Naive thymus-derived CD4-positive, alpha-beta T cell (primary cell): ENCODE data around the gene GALNT16. TPM values are rescaled to one million over a fixed set of nuclear protein-coding genes. Genes with fewer than 3 reads are reported as not detected.

ENCODE experiments used
- ATAC-seq: fragments of 150-1000 bp; cut with Tn5 transposase; 2 replicates; pipeline ENCODE4 v1.10.0; 2021; ENCODE audit warnings: mild to moderate bottlenecking, moderate library complexity
- CTCF ChIA-PET: fragments of 350-600 bp; sonication (Branson Sonifier 250); formaldehyde crosslinking; loops from one replicate; lab custom pipeline; 2021; ENCODE audit warnings: antibody characterized with exemption; lab: Charles Lee
- POLR2A ChIA-PET: fragments of 350-600 bp; sonication (Branson Sonifier 250); formaldehyde crosslinking; loops from one replicate; lab custom pipeline; 2021; ENCODE audit warnings: antibody characterized with exemption, inconsistent platforms; lab: Charles Lee
- DNase-seq, 9 donors: peaks; one replicate each; pipeline versions ENCODE4 v3.0.0 to v3.0.0-alpha.2; 2020 to 2022; ENCODE audit warnings: mixed read lengths in 1 of 9
- H3K27ac ChIP-seq: one replicate; pipeline ENCODE4 v1.7.0; 2013; ENCODE audit warnings: mild to moderate bottlenecking, low read depth, low read length, moderate library complexity
- H3K27me3 ChIP-seq, 2 donors: one replicate each; pipeline ENCODE4 v1.7.0; 2013; ENCODE audit warnings: low read length in 2 of 2, mild to moderate bottlenecking in 2 of 2, moderate library complexity in 2 of 2; ENCODE audit not compliant: control insufficient read depth in 2 of 2, insufficient read depth in 2 of 2
- H3K36me3 ChIP-seq, 3 experiments: 1 replicate in 2 of 3; 2 replicates in 1 of 3; pipeline ENCODE4 v1.7.0; 2013; ENCODE audit warnings: low read length in 3 of 3, mild to moderate bottlenecking in 3 of 3, moderate library complexity in 1 of 3; ENCODE audit not compliant: insufficient read depth in 3 of 3, control insufficient read depth in 2 of 3
- H3K4me1 ChIP-seq, 2 donors: one replicate each; pipeline ENCODE4 v1.7.0; 2013; ENCODE audit warnings: low read length in 2 of 2, mild to moderate bottlenecking in 2 of 2, moderate library complexity in 1 of 2; ENCODE audit not compliant: control insufficient read depth in 2 of 2, insufficient read depth in 2 of 2
- H3K4me3 ChIP-seq: 2 replicates; pipeline ENCODE4 v1.7.0; 2013; ENCODE audit warnings: mild to moderate bottlenecking, low read length
- H3K9me3 ChIP-seq, 3 experiments: 1 replicate in 2 of 3; 2 replicates in 1 of 3; pipeline ENCODE4 v1.7.0; 2013; ENCODE audit warnings: low read length in 3 of 3; ENCODE audit not compliant: control insufficient read depth in 2 of 3
- H3K27ac Mint-ChIP-seq, 9 donors: one replicate each; pipeline ENCODE4 v1.8.0; 2020 to 2022; ENCODE audit warnings: mixed read lengths in 9 of 9, mild to moderate bottlenecking in 8 of 9, moderate library complexity in 5 of 9, inconsistent platforms in 2 of 9
- H3K27me3 Mint-ChIP-seq, 5 donors: one replicate each; pipeline ENCODE4 v1.8.0; 2021 to 2022; ENCODE audit warnings: mixed read lengths in 5 of 5, mild to moderate bottlenecking in 1 of 5
- H3K36me3 Mint-ChIP-seq, 5 donors: one replicate each; pipeline ENCODE4 v1.8.0; 2020 to 2022; ENCODE audit warnings: mixed read lengths in 5 of 5, mild to moderate bottlenecking in 3 of 5, inconsistent platforms in 1 of 5
- H3K4me1 Mint-ChIP-seq, 7 donors: one replicate each; pipeline ENCODE4 v1.8.0; 2020 to 2022; ENCODE audit warnings: mixed read lengths in 7 of 7, mild to moderate bottlenecking in 3 of 7, inconsistent platforms in 1 of 7
- H3K4me3 Mint-ChIP-seq, 10 donors: one replicate each; pipeline ENCODE4 v1.8.0; 2020 to 2022; ENCODE audit warnings: mild to moderate bottlenecking in 10 of 10, mixed read lengths in 10 of 10, moderate library complexity in 6 of 10, inconsistent platforms in 2 of 10
- H3K9me3 Mint-ChIP-seq, 11 donors: one replicate each; pipeline ENCODE4 v1.8.0; 2020 to 2022; ENCODE audit warnings: mixed read lengths in 11 of 11, mild to moderate bottlenecking in 4 of 11, inconsistent platforms in 1 of 11, moderate library complexity in 1 of 11
- intact Hi-C, 2 donors: fragments of 100-400 bp; cut with micrococcal nuclease; formaldehyde crosslinking; loops; one replicate each; pipeline ENCODE4 v1.15.1; 2023
- polyA plus RNA-seq, 2 donors: library from polyadenylated mRNA; unstranded; fragments of 300-500 nt; fragmentation: Illumina TruSeq; gene quantifications; one replicate each; pipeline ENCODE4 v1.2.3, GENCODE V29; 2021
- total RNA-seq, 6 experiments: library from RNA in 5 of 6; stranded (reverse) in 5 of 6; gene quantifications; 1 replicate in 5 of 6; 2 replicates in 1 of 6; pipeline ENCODE4 v1.2.3 and lab custom pipeline; 2021 to 2026

GALNT16 gene
- total and polyA plus RNA-seq, 7 experiments from 2014 or later: 0.07 to 0.65 TPM; not detected in 5

- Mint-ChIP-seq H3K36me3 (peaks cover 14 to 63% (median 40%) of the 10 kb centered on the region in 5 donors), H3K4me3 (peak overlapping the region in 6 of 10 donors; percentile 6 to 66 (median 24)), H3K27ac (peak overlapping the region in 1 of 9 donors; percentile 13), H3K9me3 (no peaks in the 10 kb centered on the region), H3K27me3 (no peaks in the 10 kb centered on the region), H3K4me1 (peaks cover 49 to 94% (median 85%) of the 10 kb centered on the region in 7 donors)
- DNase-seq (no peak), ATAC-seq (no peak)
- H3K27ac ChIP-seq: no peak overlapping the region
- POLR2A ChIA-PET: no interaction called here
- H3K27me3 ChIP-seq: no peaks in the 10 kb centered on the region
- H3K4me3 ChIP-seq: no peak overlapping the region
- H3K9me3 ChIP-seq: no peaks in the 10 kb centered on the region
- peaks cover 21 to 27% of the 10 kb centered on the region in 2 donors for H3K4me1 ChIP-seq
- CTCF ChIA-PET: no interaction called here
- H3K36me3 ChIP-seq: peaks cover 27 to 69% (median 36%) of the 10 kb centered on the region in 3 experiments
- intact Hi-C loops: loop anchor here in 1 of 2 donors (10.0 kb wide), 1 partner anchor 268 kb away; no protein-coding TSS in a partner anchor
These were observed 132.5 kb downstream of the GALNT16 start for GRCh38 chr14:69392481-69392880.

DNA sequence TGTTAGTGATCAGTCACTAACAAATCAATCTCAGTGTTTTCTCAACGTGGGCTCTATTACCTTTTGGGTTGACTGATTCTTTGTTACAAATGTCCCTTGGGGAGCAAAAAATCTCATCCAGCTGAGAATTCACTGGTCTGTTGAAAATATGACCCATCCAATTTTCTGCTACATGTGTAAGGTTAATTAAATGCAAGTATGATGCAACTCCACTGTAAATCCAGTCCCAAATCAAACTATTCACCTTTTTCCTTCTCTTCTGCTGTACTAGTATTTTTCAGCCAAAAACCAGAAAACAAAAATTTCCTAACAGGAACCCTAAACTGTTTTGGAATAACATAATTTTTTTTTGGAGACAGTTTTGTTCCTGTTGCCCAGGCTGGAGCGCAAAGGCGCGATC is 136.0 kb downstream of the GALNT16 start:
- Histone ChIP-seq H3K27ac (no peak overlapping the region), H3K4me3 (no peak overlapping the region), H3K36me3 (peaks cover 24 to 52% (median 27%) of the 10 kb centered on the region in 3 experiments), H3K4me1 (peaks cover 33 to 47% of the 10 kb centered on the region in 2 donors), H3K9me3 (no peaks in the 10 kb centered on the region), H3K27me3 (no peaks in the 10 kb centered on the region)
- H3K4me1 Mint-ChIP-seq: peaks cover 52 to 99% (median 82%) of the 10 kb centered on the region in 7 donors
- no peak for DNase-seq
- ChIA-PET POLR2A (interaction anchor here (0.8 kb wide), 1 partner anchor 19 kb away, joined by 5 read pairs; no protein-coding TSS in a partner anchor), CTCF (interaction anchor here (1.3 kb wide), 1 partner anchor 65 kb away, joined by 3 read pairs; no protein-coding TSS in a partner anchor)
- H3K36me3 Mint-ChIP-seq: peaks cover 5 to 47% (median 34%) of the 10 kb centered on the region in 5 donors
- peak overlapping the region in 9 of 10 donors; percentile 2 to 99 (median 27) for H3K4me3 Mint-ChIP-seq
- ATAC-seq: no peak
- intact Hi-C loops: loop anchor here (2.0 to 10.0 kb wide), 5 partner anchors 154 to 1579 kb away; partner anchors contain the start of genes RAD51B (in 1 of the 2), SUSD6 (in 1 of the 2) and ZFYVE26 (in 1 of the 2)
- H3K27ac Mint-ChIP-seq: peak overlapping the region in 3 of 9 donors; percentile 32 to 45 (median 32)
- H3K9me3 Mint-ChIP-seq: no peaks in the 10 kb centered on the region
- no peaks in the 10 kb centered on the region for H3K27me3 Mint-ChIP-seq

- H3K4me3 Mint-ChIP-seq: peak within 1 kb of the TSS; percentile 89 to 100 (median 97)
- Histone ChIP-seq H3K9me3 (no peaks in the 10 kb centered on the region), H3K36me3 (peaks cover 10 to 32% (median 17%) of the 10 kb centered on the region in 3 experiments), H3K27ac (peak within 1 kb of the TSS; percentile 86), H3K27me3 (no peaks in the 10 kb centered on the region), H3K4me1 (peaks cover 31 to 52% of the 10 kb centered on the region in 2 donors), H3K4me3 (peak within 1 kb of the TSS; percentile 81)
- DNase-seq (peak; percentile 78 to 97 (median 94)), ATAC-seq (peak; percentile 93)
- POLR2A ChIA-PET: interaction anchor here (0.5 to 2.4 kb wide), 14 partner anchors 10 to 1720 kb away, joined by 3 to 10 read pairs (median 4); partner anchors contain the start of genes COX16, EXD2 and SRSF5
- H3K27ac Mint-ChIP-seq: peak within 1 kb of the TSS; percentile 98 to 100 (median 100)
- H3K9me3 Mint-ChIP-seq: no peaks in the 10 kb centered on the region
- CTCF ChIA-PET: interaction anchor here (0.6 to 1.8 kb wide), 3 partner anchors 248 to 1146 kb away, joined by 3 read pairs; no protein-coding TSS in a partner anchor
- intact Hi-C loops: loop anchor here (1.0 to 10.0 kb wide), 16 partner anchors 44 to 1724 kb away; partner anchors contain the start of genes EXD2 (in 2 of the 2), ZFYVE26 (in 2 of the 2), COX16 (in 1 of the 2) and DCAF5 (in 1 of the 2)
- peaks cover 39 to 93% (median 73%) of the 10 kb centered on the region in 7 donors for H3K4me1 Mint-ChIP-seq
- no peaks in the 10 kb centered on the region for H3K27me3 Mint-ChIP-seq
- H3K36me3 Mint-ChIP-seq: peaks cover 0 to 30% (median 20%) of the 10 kb centered on the region in 5 donors
These were observed 138.3 kb downstream of the GALNT16 start, which contains the start of the genes ERH and SLC39A9 for GRCh38 chr14:69398053-69398817. Gene ERH (minus strand): TSS chr14:69398299. CDS start chr14:69398233, 66 bp downstream. Gene SLC39A9 (plus strand): TSS chr14:69398692. CDS start chr14:69399370, 678 bp downstream.

GRCh38 chr14:69398818-69399210 is 138.9 kb downstream of the GALNT16 start:
- Histone ChIP-seq H3K36me3 (peaks cover 6 to 27% (median 11%) of the 10 kb centered on the region in 3 experiments), H3K27ac (peak overlapping the region; percentile 86), H3K4me1 (peaks cover 31 to 52% of the 10 kb centered on the region in 2 donors), H3K27me3 (no peaks in the 10 kb centered on the region), H3K9me3 (no peaks in the 10 kb centered on the region), H3K4me3 (peak overlapping the region; percentile 81)
- DNase-seq: no peak
- peaks cover 0 to 26% (median 18%) of the 10 kb centered on the region in 5 donors for H3K36me3 Mint-ChIP-seq
- no peaks in the 10 kb centered on the region for H3K9me3 Mint-ChIP-seq
- no peak for ATAC-seq
- ChIA-PET POLR2A (interaction anchor here (0.7 to 2.4 kb wide), 7 partner anchors 14 to 960 kb away, joined by 3 to 10 read pairs (median 6); partner anchors contain the start of genes COX16, EXD2 and SRSF5), CTCF (interaction anchor here (0.6 to 1.1 kb wide), 3 partner anchors 23 to 1147 kb away, joined by 3 to 4 read pairs (median 3); no protein-coding TSS in a partner anchor)
- intact Hi-C loops: loop anchor here (1.0 to 10.0 kb wide), 16 partner anchors 45 to 1725 kb away; partner anchors contain the start of genes EXD2 (in 2 of the 2), ZFYVE26 (in 2 of the 2), COX16 (in 1 of the 2) and DCAF5 (in 1 of the 2)
- no peaks in the 10 kb centered on the region for H3K27me3 Mint-ChIP-seq
- H3K27ac Mint-ChIP-seq: peak overlapping the region; percentile 98 to 100 (median 100)
- H3K4me1 Mint-ChIP-seq: peaks cover 35 to 87% (median 72%) of the 10 kb centered on the region in 7 donors
- H3K4me3 Mint-ChIP-seq: peak overlapping the region; percentile 89 to 100 (median 97)

DNA sequence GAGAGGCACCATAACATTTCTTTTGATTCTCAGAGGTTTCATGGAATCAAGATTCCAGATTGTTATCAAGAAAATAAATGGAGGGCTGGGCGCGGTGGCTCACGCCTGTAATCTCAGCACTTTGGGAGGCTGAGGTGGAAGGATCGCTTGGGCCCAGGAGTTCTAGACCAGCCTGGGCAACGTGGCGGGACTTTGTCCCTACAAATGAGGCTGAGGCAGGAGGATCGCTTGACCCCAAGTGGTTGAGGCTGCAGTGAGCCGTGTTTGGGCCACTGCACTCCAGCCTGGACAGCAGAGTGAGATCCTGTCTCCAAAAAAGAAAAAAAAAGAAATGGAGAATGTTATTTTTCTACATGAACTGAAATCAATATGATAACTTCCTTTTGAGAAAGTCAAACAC is 139.8 kb downstream of the GALNT16 start:
- DNase-seq (no peak), ATAC-seq (no peak)
- Histone ChIP-seq H3K27ac (no peak overlapping the region), H3K4me3 (peak overlapping the region; percentile 81), H3K27me3 (no peaks in the 10 kb centered on the region), H3K36me3 (peaks cover 0 to 20% (median 10%) of the 10 kb centered on the region in 3 experiments), H3K9me3 (no peaks in the 10 kb centered on the region), H3K4me1 (peaks cover 31 to 52% of the 10 kb centered on the region in 2 donors)
- Mint-ChIP-seq H3K4me1 (peaks cover 32 to 85% (median 76%) of the 10 kb centered on the region in 7 donors), H3K9me3 (no peaks in the 10 kb centered on the region), H3K4me3 (peak overlapping the region; percentile 89 to 100 (median 97)), H3K27ac (peak overlapping the region in 3 of 9 donors; percentile 49 to 100 (median 100)), H3K27me3 (no peaks in the 10 kb centered on the region), H3K36me3 (peaks cover 2 to 27% (median 21%) of the 10 kb centered on the region in 5 donors)
- POLR2A ChIA-PET: interaction anchor here (0.6 to 1.4 kb wide), 2 partner anchors 14 to 15 kb away, joined by 5 read pairs; no protein-coding TSS in a partner anchor
- CTCF ChIA-PET: no interaction called here
- intact Hi-C loops: loop anchor here (2.0 to 10.0 kb wide), 5 partner anchors 157 to 1582 kb away; partner anchors contain the start of genes RAD51B (in 1 of the 2), SUSD6 (in 1 of the 2), ZFP36L1 (in 1 of the 2) and ZFYVE26 (in 1 of the 2)
